Activated T-cell treated with anti-CD3 and anti-CD28 coated beads, Interleukin-2, amount 50 U/mL, for 4 hours (primary cell): Measurements from ENCODE around the gene NEAT1. TPM values are rescaled to one million over a fixed set of nuclear protein-coding genes. Genes with fewer than 3 reads are reported as not detected.
A peak's percentile ranks its signal among the peaks of the same experiment; 100 is the strongest.

Source experiments
- ATAC-seq, 2 donors: fragments of 200-7000 bp; cut with Tn5 transposase; one replicate each; pipeline ENCODE4 v1.10.0; 2021
- DNase-seq: peaks from one replicate; pipeline ENCODE4 v3.0.0-alpha.2; 2020
- H3K27me3 Mint-ChIP-seq: one replicate; pipeline ENCODE4 v1.8.0; 2021; ENCODE audit warnings: low read depth, mixed read lengths
- H3K36me3 Mint-ChIP-seq: one replicate; pipeline ENCODE4 v1.8.0; 2022; ENCODE audit warnings: mixed read lengths; ENCODE audit not compliant: insufficient read depth
- H3K4me1 Mint-ChIP-seq: one replicate; pipeline ENCODE4 v1.8.0; 2021; ENCODE audit warnings: low read depth, mixed read lengths
- H3K4me3 Mint-ChIP-seq: one replicate; pipeline ENCODE4 v1.8.0; 2021; ENCODE audit warnings: mild to moderate bottlenecking, moderate library complexity, mixed read lengths
- H3K9me3 Mint-ChIP-seq: one replicate; pipeline ENCODE4 v1.8.0; 2021; ENCODE audit warnings: mixed read lengths
- total RNA-seq, 3 donors: library from RNA; stranded (reverse); gene quantifications; one replicate each; pipeline ENCODE4 v1.2.1, GENCODE V29; 2021

The NEAT1 gene
- total RNA-seq, 3 donors from 2014 or later, result 95.5 to 136 (median 123) TPM

DNA sequence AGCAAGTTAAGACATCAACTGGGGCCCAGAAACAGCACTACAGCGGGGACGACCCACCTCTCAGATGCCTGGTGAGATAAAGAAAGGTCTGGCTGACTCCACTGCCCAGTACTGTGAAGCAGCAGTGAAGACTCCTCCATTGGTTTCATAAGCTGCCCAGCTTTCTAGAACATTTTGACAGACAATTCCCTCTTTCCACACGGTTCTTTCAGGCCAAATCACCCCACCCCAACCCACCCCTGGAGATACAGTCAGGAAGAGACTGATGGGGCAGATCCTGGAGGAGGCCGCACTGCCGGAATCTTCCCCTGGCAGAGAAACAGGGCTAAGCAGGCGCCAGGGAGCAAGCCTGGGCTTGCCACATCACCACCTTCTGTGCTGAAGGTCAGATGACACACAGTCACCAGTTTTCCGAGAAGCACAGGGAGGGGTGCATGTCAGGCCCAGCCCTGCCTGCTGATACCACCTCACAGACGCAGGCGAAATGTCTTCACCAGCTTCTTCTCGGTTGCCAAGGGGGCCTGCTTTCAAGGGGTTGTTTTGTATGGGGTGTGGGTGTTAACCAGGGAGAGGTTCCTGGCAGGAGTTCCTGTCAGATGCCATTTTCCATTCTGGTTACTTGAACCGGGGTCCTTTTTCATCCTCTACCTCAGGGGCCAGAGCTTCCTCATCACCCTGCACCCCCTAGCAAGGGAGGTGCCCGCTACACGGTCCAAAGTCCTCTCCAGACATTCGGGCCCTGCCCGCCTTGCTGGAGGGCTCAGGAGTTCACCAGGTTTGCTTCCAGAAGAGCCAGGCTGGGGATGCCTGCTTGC, 1.4 kb upstream of the NEAT1 start:
- peak overlapping the region; percentile 100 for H3K4me3 Mint-ChIP-seq
- DNase-seq (peak; percentile 85), ATAC-seq (peak; percentile 36 to 47)
- peaks cover 40% of the 10 kb centered on the region for H3K4me1 Mint-ChIP-seq
- H3K27me3 Mint-ChIP-seq, result no peaks in the 10 kb centered on the region
- no peaks in the 10 kb centered on the region for H3K9me3 Mint-ChIP-seq
- H3K36me3 Mint-ChIP-seq, result peaks cover 21% of the 10 kb centered on the region

DNA sequence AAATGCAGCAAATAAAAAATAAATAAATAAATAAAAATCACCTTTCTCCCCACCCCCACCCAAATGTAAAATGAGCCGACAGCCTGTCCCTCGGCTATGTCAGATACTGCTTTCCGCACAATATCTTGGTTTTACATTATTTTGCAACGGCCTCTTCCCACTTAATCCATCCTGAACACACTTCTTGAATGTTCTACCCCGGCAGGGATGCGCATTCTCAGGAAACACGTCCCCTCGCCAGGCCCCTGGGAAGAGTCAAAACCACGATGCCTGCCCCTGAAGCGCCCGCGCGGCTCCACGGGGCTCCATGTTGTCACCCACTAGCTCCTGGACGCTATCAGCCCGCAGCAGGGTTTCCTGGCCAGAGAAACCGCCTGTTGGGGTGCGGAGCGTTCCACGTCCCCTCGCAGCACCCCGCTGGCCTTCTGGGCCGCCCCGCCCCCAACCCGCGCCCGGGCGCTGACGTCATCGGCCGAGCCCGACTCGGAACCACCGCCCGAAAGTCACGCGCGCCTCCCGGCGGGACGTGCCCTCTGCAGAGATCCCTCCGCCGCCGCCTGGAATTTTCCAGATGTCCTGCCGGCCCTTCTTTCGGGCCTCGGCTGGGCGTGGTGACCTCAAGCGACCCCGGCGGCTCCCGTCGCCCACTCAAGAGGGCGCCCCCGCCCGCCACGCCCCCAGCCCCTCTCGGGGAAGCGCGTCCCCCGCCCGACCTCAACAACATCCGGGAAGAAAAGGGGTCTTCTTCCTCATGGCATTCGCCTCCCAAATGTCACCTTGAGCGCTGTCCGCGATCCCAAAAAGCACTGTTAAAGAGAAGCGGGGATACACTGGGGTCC, 585 bp upstream of the NEAT1 start:
- Mint-ChIP-seq H3K9me3 (no peaks in the 10 kb centered on the region), H3K4me3 (peak overlapping the region; percentile 100), H3K36me3 (peaks cover 27% of the 10 kb centered on the region), H3K27me3 (no peaks in the 10 kb centered on the region), H3K4me1 (peaks cover 39% of the 10 kb centered on the region)
- DNase-seq (peak; percentile 91), ATAC-seq (peak; percentile 3)

DNA sequence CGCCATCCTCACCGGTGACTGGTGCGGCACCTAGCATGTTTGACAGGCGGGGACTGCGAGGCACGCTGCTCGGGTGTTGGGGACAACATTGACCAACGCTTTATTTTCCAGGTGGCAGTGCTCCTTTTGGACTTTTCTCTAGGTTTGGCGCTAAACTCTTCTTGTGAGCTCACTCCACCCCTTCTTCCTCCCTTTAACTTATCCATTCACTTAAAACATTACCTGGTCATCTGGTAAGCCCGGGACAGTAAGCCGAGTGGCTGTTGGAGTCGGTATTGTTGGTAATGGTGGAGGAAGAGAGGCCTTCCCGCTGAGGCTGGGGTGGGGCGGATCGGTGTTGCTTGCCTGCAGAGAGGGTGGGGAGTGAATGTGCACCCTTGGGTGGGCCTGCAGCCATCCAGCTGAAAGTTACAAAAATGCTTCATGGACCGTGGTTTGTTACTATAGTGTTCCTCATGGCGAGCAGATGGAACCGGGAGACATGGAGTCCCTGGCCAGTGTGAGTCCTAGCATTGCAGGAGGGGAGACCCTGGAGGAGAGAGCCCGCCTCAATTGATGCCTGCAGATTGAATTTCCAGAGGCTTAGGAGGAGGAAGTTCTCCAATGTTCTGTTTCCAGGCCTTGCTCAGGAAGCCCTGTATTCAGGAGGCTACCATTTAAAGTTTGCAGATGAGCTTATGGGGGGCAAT, 1.1 kb downstream of the NEAT1 start:
- DNase-seq (peak; percentile 32), ATAC-seq (no peak)
- peaks cover 34% of the 10 kb centered on the region for H3K36me3 Mint-ChIP-seq
- H3K4me3 Mint-ChIP-seq, result peak overlapping the region; percentile 100
- no peaks in the 10 kb centered on the region for H3K27me3 Mint-ChIP-seq
- H3K4me1 Mint-ChIP-seq, result peaks cover 41% of the 10 kb centered on the region
- H3K9me3 Mint-ChIP-seq, result no peaks in the 10 kb centered on the region

DNA sequence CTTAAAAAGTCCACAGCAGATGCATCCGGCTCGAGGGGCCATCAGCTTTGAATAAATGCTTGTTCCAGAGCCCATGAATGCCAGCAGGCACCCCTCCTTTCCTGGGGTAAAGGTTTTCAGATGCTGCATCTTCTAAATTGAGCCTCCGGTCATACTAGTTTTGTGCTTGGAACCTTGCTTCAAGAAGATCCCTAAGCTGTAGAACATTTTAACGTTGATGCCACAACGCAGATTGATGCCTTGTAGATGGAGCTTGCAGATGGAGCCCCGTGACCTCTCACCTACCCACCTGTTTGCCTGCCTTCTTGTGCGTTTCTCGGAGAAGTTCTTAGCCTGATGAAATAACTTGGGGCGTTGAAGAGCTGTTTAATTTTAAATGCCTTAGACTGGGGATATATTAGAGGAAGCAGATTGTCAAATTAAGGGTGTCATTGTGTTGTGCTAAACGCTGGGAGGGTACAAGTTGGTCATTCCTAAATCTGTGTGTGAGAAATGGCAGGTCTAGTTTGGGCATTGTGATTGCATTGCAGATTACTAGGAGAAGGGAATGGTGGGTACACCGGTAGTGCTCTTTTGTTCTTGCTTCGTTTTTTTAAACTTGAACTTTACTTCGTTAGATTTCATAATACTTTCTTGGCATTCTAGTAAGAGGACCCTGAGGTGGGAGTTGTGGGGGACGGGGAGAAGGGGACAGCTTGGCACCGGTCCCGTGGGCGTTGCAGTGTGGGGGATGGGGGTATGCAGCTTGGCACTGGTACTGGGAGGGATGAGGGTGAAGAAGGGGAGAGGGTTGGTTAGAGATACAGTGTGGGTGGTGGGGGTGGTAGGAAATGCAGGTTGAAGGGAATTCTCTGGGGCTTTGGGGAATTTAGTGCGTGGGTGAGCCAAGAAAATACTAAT, 1.9 kb downstream of the NEAT1 start:
- peaks cover 34% of the 10 kb centered on the region for H3K36me3 Mint-ChIP-seq
- ATAC-seq (peak in 1 of 2 donors; percentile 2), DNase-seq (peak; percentile 67)
- no peaks in the 10 kb centered on the region for H3K27me3 Mint-ChIP-seq
- H3K4me3 Mint-ChIP-seq, result peak overlapping the region; percentile 100
- no peaks in the 10 kb centered on the region for H3K9me3 Mint-ChIP-seq
- H3K4me1 Mint-ChIP-seq, result peaks cover 43% of the 10 kb centered on the region

DNA sequence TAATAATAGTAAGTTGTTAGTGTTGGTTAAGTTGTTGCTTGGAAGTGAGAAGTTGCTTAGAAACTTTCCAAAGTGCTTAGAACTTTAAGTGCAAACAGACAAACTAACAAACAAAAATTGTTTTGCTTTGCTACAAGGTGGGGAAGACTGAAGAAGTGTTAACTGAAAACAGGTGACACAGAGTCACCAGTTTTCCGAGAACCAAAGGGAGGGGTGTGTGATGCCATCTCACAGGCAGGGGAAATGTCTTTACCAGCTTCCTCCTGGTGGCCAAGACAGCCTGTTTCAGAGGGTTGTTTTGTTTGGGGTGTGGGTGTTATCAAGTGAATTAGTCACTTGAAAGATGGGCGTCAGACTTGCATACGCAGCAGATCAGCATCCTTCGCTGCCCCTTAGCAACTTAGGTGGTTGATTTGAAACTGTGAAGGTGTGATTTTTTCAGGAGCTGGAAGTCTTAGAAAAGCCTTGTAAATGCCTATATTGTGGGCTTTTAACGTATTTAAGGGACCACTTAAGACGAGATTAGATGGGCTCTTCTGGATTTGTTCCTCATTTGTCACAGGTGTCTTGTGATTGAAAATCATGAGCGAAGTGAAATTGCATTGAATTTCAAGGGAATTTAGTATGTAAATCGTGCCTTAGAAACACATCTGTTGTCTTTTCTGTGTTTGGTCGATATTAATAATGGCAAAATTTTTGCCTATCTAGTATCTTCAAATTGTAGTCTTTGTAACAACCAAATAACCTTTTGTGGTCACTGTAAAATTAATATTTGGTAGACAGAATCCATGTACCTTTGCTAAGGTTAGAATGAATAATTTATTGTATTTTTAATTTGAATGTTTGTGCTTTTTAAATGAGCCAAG, 2.7 kb downstream of the NEAT1 start:
- Mint-ChIP-seq H3K36me3 (peaks cover 36% of the 10 kb centered on the region), H3K4me1 (peaks cover 45% of the 10 kb centered on the region), H3K27me3 (no peaks in the 10 kb centered on the region), H3K9me3 (no peaks in the 10 kb centered on the region), H3K4me3 (peak overlapping the region; percentile 100)
- peak; percentile 29 to 38 for ATAC-seq
- DNase-seq, result peak; percentile 78

DNA sequence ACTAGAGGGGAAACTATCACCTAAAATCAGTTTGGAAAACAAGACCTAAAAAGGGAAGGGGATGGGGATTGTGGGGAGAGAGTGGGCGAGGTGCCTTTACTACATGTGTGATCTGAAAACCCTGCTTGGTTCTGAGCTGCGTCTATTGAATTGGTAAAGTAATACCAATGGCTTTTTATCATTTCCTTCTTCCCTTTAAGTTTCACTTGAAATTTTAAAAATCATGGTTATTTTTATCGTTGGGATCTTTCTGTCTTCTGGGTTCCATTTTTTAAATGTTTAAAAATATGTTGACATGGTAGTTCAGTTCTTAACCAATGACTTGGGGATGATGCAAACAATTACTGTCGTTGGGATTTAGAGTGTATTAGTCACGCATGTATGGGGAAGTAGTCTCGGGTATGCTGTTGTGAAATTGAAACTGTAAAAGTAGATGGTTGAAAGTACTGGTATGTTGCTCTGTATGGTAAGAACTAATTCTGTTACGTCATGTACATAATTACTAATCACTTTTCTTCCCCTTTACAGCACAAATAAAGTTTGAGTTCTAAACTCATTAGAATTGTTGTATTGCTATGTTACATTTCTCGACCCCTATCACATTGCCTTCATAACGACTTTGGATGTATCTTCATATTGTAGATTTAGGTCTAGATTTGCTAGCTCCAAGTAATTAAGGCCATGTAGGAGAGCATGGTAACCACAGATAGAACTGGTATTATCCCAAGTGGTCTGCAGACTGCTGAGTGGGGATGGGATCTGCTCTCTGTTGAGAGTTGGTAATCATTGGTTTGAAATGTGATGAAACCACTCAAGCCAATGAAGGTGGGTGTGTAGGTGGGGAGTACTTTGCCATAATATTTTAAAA, 3.6 kb downstream of the NEAT1 start:
- DNase-seq, result no peak

DNA sequence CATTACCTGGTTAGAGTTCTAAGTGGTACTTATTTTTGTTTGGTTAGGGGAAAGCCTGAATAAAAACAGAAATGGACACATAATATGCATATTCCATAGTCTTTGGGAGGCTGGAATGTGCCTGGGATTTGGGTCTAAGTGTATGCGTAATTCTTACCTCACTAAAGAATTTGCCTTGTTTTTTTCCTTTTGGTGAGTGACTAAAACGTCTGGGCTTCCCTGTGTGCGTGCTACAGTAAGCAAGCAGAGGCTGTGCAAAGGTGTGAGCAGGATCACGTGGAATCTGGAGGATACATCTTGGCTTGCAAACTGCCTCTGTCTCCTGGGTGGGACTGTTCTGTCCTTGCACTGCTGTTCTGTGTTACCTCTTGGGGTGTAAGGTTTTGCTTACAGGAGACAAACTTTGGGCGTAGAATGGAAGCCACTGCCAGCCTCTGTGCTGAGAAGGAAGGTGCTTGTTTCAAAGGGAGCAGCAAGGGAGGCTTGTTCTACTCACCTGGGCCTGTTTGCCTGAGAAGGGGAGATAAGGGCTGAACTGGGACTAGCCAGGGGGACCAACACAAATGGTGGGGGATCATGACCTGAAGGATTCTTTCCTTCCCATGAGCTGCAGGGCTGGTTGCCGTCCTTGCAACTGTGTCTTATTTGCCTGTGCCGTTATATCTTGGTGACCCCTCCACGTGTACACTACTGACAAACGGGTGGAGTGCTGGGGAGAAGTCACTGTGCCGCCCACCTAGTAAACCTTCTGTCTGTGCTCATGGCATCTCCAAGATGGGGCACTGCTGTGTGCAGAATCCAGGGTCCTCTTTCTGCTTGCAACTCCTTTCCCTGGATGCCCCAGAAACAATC, 4.5 kb downstream of the NEAT1 start:
- DNase-seq (peak; percentile 26), ATAC-seq (no peak)
- H3K4me1 Mint-ChIP-seq, result peaks cover 56% of the 10 kb centered on the region
- H3K36me3 Mint-ChIP-seq, result peaks cover 38% of the 10 kb centered on the region
- H3K9me3 Mint-ChIP-seq, result no peaks in the 10 kb centered on the region
- peak overlapping the region; percentile 100 for H3K4me3 Mint-ChIP-seq
- no peaks in the 10 kb centered on the region for H3K27me3 Mint-ChIP-seq

More for the DNA sequence above, 3.6 kb downstream of the NEAT1 start:
- peaks cover 38% of the 10 kb centered on the region for H3K36me3 Mint-ChIP-seq
- H3K4me3 Mint-ChIP-seq, result peak overlapping the region; percentile 100
- no peaks in the 10 kb centered on the region for H3K27me3 Mint-ChIP-seq
- ATAC-seq, result peak; percentile 32 to 35
- H3K9me3 Mint-ChIP-seq, result no peaks in the 10 kb centered on the region
- peaks cover 48% of the 10 kb centered on the region for H3K4me1 Mint-ChIP-seq

DNA sequence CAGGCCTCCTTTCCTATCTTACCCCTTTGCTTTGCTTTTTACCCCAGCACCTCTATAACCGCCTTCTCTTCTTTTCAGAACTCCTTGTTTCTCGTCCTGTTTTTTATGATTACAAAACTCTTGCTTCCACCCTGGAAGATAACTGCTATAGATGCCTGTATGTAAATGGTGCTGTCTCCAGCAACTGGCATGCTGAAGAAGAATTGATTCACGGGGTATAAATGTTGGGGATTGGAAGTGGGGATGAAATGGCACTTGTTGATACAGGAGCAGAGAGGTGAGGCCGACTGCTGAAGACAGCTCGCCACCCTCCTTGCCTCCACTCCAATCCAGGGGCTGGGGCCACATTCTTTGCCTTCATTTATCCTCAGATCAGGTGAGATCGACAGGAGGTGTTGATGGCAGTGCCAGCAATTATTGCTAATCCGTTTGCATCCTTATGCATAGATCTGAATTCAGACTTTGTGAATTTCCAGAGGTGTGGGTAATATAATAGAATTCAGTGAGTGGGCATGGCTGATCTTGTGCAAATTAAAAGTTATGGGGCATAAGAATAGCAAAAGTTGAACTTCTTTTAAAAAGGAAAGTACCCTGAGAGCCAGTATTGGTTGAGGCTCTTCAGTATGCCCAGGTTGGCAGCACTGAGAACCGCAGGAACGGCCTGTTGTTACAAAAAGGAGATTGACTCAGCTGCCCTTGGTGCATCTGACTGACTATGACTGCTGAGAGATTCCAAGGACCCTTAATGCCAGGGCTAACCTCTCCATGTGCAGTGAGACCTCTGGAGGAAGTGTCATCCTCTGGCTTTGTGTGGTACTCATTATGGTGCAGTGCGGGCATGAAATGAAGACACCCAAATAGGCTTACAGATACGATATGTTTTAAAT, 5.3 kb downstream of the NEAT1 start:
- H3K27me3 Mint-ChIP-seq, result no peaks in the 10 kb centered on the region
- ATAC-seq, result peak; percentile 5
- H3K4me3 Mint-ChIP-seq, result peak overlapping the region; percentile 100
- no peak for DNase-seq
- H3K9me3 Mint-ChIP-seq, result no peaks in the 10 kb centered on the region
- H3K4me1 Mint-ChIP-seq, result peaks cover 65% of the 10 kb centered on the region
- peaks cover 37% of the 10 kb centered on the region for H3K36me3 Mint-ChIP-seq

DNA sequence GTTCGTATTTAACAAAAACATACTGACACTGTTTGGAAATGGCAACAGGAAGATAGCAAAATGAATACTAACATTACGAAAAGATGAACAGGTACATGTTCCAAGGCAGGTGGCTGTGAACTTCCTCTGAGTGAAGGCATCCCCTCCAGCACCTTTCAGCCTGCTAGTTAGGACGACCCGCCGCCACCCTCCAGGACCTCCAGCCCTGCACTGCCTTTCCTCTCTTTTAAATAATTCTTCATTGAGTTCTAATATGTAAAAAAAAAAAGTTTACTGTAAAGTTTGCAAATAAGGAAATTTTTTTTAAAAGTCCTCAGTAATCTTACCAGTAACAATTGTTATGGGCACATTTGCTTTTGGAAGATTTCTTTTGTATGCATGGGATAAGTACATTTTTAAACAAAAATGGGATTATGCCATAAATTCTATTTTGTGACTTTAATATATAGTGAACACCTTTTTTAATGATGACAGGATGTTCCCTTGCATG, 6.0 kb downstream of the NEAT1 start:
- H3K4me1 Mint-ChIP-seq, result peaks cover 69% of the 10 kb centered on the region
- no peak for DNase-seq
- no peak for ATAC-seq
- peaks cover 35% of the 10 kb centered on the region for H3K36me3 Mint-ChIP-seq
- peak overlapping the region; percentile 100 for H3K4me3 Mint-ChIP-seq
- H3K9me3 Mint-ChIP-seq, result no peaks in the 10 kb centered on the region
- H3K27me3 Mint-ChIP-seq, result no peaks in the 10 kb centered on the region

DNA sequence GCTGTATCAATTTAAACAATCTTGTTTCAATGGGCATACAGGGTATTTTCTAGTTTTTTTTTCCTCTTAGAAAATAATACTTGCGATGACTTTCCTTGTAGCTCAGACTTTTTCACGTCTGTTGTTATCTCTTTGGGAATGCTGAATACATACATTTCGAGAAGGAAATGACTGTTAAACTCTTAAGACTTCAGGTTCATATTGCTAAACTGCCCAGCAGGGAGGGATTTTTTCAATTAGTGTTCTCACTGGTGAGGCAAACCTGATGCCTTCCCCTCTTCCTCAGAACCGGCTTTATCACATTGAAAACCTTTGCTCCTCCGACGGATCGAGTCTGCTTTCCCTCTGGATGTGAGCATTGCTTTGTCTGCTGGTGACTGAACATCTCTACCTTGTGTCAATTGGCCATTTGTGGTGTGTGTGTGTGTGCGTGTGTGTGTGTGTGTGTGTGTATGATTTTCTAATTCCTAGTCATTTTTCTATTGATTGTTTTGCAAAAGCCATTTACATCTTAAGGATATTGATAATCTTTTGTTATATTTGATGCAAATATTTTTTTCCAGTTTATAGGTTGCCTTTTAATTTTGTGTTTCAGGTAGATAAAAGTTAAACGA, 6.6 kb downstream of the NEAT1 start:
- peaks cover 31% of the 10 kb centered on the region for H3K36me3 Mint-ChIP-seq
- H3K9me3 Mint-ChIP-seq, result no peaks in the 10 kb centered on the region
- peaks cover 74% of the 10 kb centered on the region for H3K4me1 Mint-ChIP-seq
- H3K27me3 Mint-ChIP-seq, result no peaks in the 10 kb centered on the region
- DNase-seq, result no peak
- no peak for ATAC-seq
- peak overlapping the region; percentile 100 for H3K4me3 Mint-ChIP-seq
